Type B pancreatic cell (in vitro differentiated cells): ENCODE results near the gene PPP1R16B. TPM values are rescaled to one million over a fixed set of nuclear protein-coding genes. Genes with fewer than 3 reads are reported as not detected.

Experiments used
- DNase-seq: peaks from one replicate; pipeline ENCODE4 v3.0.0; 2021; ENCODE audit warnings: mixed read lengths; ENCODE audit not compliant: unreplicated experiment; ENCODE audit errors: extremely low spot score
- H3K27ac Mint-ChIP-seq: 2 replicates; pipeline ENCODE4 v1.8.0; 2021; ENCODE audit warnings: mild to moderate bottlenecking, mixed read lengths
- H3K27me3 Mint-ChIP-seq: 2 replicates; pipeline ENCODE4 v1.8.0; 2021; ENCODE audit warnings: mixed read lengths
- H3K36me3 Mint-ChIP-seq: 2 replicates; pipeline ENCODE4 v1.8.0; 2021; ENCODE audit warnings: mixed read lengths
- H3K4me1 Mint-ChIP-seq: one replicate; pipeline ENCODE4 v1.8.0; 2021; ENCODE audit warnings: mixed read lengths; ENCODE audit not compliant: unreplicated experiment
- H3K4me3 Mint-ChIP-seq: 2 replicates; pipeline ENCODE4 v1.8.0; 2021; ENCODE audit warnings: mild to moderate bottlenecking, mixed read lengths
- H3K9me3 Mint-ChIP-seq: 2 replicates; pipeline ENCODE4 v1.8.0; 2021; ENCODE audit warnings: mixed read lengths
- CTCF ChIP-seq: fragments of 200-600 bp; sonication (generic); conservative IDR thresholded peaks from 2 replicates; pipeline ENCODE4 v1.5.0; 2021; ENCODE audit warnings: antibody characterized with exemption, mild to moderate bottlenecking
- total RNA-seq: library from RNA; stranded (reverse); gene quantifications from 2 replicates; pipeline ENCODE4 v1.2.1, GENCODE V29; 2021; ENCODE audit warnings: low replicate concordance

PPP1R16B gene
- total RNA-seq, 1 donor from 2014 or later, result 0.31 TPM

GRCh38 chr20:38763616-38764015 is 41.9 kb upstream of the PPP1R16B start:
- Mint-ChIP-seq H3K4me1 (no peaks in the 10 kb centered on the region), H3K27ac (no peak overlapping the region), H3K27me3 (no peaks in the 10 kb centered on the region), H3K36me3 (peaks cover 22% of the 10 kb centered on the region), H3K9me3 (no peaks in the 10 kb centered on the region), H3K4me3 (no peak overlapping the region)
- TF ChIP-seq CTCF, result no peak
- DNase-seq, result no peak

GRCh38 chr20:38764567-38765318 is 40.8 kb upstream of the PPP1R16B start:
- H3K9me3 Mint-ChIP-seq, result no peaks in the 10 kb centered on the region
- H3K36me3 Mint-ChIP-seq, result peaks cover 22% of the 10 kb centered on the region
- no peak for DNase-seq

GRCh38 chr20:38766071-38766470 is 39.4 kb upstream of the PPP1R16B start:
- H3K4me1 Mint-ChIP-seq, result no peaks in the 10 kb centered on the region
- H3K9me3 Mint-ChIP-seq, result no peaks in the 10 kb centered on the region
- DNase-seq, result no peak
- H3K27ac Mint-ChIP-seq, result no peak overlapping the region
- peaks cover 15% of the 10 kb centered on the region for H3K36me3 Mint-ChIP-seq
- H3K4me3 Mint-ChIP-seq, result no peak overlapping the region
- no peak for TF ChIP-seq CTCF
- no peaks in the 10 kb centered on the region for H3K27me3 Mint-ChIP-seq

More at GRCh38 chr20:38764567-38765318, 40.8 kb upstream of the PPP1R16B start:
- Mint-ChIP-seq H3K4me3 (no peak overlapping the region), H3K4me1 (no peaks in the 10 kb centered on the region), H3K27ac (no peak overlapping the region), H3K27me3 (no peaks in the 10 kb centered on the region)
- no peak for TF ChIP-seq CTCF

DNA sequence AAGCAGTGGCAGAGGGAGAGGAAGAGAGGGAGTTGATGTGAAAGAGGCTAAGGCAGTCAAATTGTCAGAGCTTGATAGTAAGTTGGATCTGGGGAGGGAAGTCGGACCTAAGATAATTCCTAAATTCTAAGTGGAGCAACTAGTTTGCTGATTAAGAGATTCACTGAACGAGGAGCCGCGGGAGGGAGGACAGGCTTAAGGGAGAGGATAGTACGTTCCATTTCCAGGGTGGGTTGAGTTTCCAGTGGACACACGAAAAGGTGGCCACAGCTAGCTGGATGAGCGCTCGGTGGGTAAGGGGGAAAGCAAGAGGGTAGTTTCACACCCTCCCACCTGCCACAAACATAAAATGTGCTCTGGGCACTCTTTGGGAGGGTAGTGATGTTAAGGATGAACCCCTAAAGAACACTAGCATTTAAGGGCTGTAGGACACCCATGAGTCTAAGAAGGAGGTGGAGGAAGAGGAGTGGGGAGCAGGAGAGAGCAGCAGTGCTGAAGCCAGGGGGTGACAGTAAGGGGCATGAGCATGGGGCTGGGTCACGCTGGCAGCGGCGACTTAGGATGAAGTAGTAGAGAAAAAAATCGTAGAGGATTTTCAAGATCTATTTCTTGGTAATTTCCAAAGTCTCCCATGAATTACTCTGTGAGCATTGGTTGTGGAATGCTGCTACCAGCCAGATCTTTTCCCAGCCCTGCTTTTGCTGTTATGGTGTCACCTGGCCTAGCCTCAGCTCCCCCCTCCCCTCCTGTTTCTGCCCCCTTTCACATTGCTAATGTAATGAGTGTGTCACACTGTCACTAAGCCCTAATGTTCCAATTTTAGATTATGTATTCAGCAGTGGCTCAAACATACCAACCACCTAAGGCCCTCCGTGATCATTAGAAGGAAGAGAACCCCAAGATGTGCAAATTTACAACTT is 35.9 kb upstream of the PPP1R16B start:
- H3K27ac Mint-ChIP-seq, result no peak overlapping the region
- H3K4me1 Mint-ChIP-seq, result no peaks in the 10 kb centered on the region
- H3K36me3 Mint-ChIP-seq, result peaks cover 31% of the 10 kb centered on the region
- no peak overlapping the region for H3K4me3 Mint-ChIP-seq
- no peak for DNase-seq
- peaks cover 8% of the 10 kb centered on the region for H3K9me3 Mint-ChIP-seq
- no peaks in the 10 kb centered on the region for H3K27me3 Mint-ChIP-seq
- TF ChIP-seq CTCF, result no peak

GRCh38 chr20:38770546-38770945 is 35.0 kb upstream of the PPP1R16B start:
- TF ChIP-seq CTCF, result no peak
- Mint-ChIP-seq H3K9me3 (peaks cover 8% of the 10 kb centered on the region), H3K36me3 (peaks cover 35% of the 10 kb centered on the region), H3K4me1 (no peaks in the 10 kb centered on the region), H3K4me3 (no peak overlapping the region), H3K27me3 (no peaks in the 10 kb centered on the region), H3K27ac (no peak overlapping the region)
- DNase-seq, result no peak
